Lower leg skin (tissue), 4 donors: ENCODE measurements around the gene TLE5. TPM values are rescaled to one million over a fixed set of nuclear protein-coding genes. Genes with fewer than 3 reads are reported as not detected.

ENCODE experiments used
- DNase-seq, 2 donors: peaks; one replicate each; pipeline ENCODE4 v3.0.0-alpha.2; 2019; ENCODE audit warnings: low spot score in 2 of 2
- H3K4me3 ChIP-seq: fragments of 200-600 bp; sonication (generic); 2 replicates; pipeline ENCODE4 v1.5.1; 2017; ENCODE audit warnings: mild to moderate bottlenecking, low read depth; ENCODE audit not compliant: poor library complexity, severe bottlenecking
- CTCF ChIP-seq, 3 donors: fragments of 450-650 bp; IDR thresholded peaks; one replicate each; pipeline ENCODE4 v1.5.1; 2016; ENCODE audit warnings: antibody characterized with exemption in 3 of 3, mild to moderate bottlenecking in 3 of 3, moderate library complexity in 2 of 3
- POLR2A ChIP-seq, 2 donors: fragments of 450-650 bp; IDR thresholded peaks; one replicate each; pipeline ENCODE4 v1.6.1; 2016 to 2017; ENCODE audit warnings: antibody characterized with exemption in 2 of 2, mild to moderate bottlenecking in 1 of 2, moderate library complexity in 1 of 2
- WGBS, 2 donors: methylation state at CpG; one replicate each; pipeline ENCODE4 v1.1.5; 2018; 5-methylcytosine and 5-hydroxymethylcytosine counted together
- intact Hi-C: fragments of 100-400 bp; cut with DNase I; formaldehyde crosslinking; loops from one replicate; pipeline ENCODE4 v1.15.0; 2023; ENCODE audit warnings: low total_unique reads
- total RNA-seq, 4 donors: library from RNA; depleted of rRNA; stranded (reverse); fragments of >200 nt; gene quantifications; one replicate each; pipeline ENCODE4 v1.1.0, GENCODE V29; 2016

Gene TLE5
- total RNA-seq, 4 donors from 2014 or later: 329 to 533 (median 387) TPM

DNA sequence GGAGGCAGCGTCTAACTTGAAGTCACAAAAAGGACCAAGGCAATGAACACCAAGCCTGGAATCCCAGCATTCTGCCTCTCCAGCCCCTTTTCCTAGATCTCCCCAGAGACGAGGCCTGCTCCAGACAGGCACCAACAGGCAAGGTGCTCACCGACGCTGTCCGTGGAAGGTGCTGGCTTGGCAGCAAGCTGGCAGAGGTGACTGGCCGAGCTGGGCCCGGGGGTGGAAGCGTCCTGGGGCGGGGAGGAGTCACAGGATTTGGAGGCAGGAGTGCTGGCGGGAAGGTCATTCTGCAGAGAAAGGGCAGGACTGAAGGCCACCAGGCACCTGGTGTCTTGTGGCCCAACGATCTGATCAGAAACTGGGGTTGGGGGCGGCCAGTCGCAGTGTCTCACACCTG, 51.4 kb downstream of the TLE5 start:
- TF ChIP-seq POLR2A (IDR thresholded peaks at IDR 0.05) (no peak), CTCF (IDR thresholded peaks at IDR 0.05) (no peak)
- intact Hi-C loops: no loop called here
- DNase-seq: no peak
- H3K4me3 ChIP-seq: no peak overlapping the region
- WGBS, 2 donors: 80 to 92% methylated on average over 13 of the region's 13 CpGs

GRCh38 chr19:3008994-3009393, 53.3 kb downstream of the TLE5 start:
- DNase-seq: no peak
- 87 to 95% methylated on average over 6 of the region's 6 CpGs for WGBS, 2 donors
- no peak overlapping the region for H3K4me3 ChIP-seq
- TF ChIP-seq POLR2A (IDR thresholded peaks at IDR 0.05) (no peak), CTCF (IDR thresholded peaks at IDR 0.05) (no peak)
- intact Hi-C loops: no loop called here

GRCh38 chr19:3007975-3008374, 54.3 kb downstream of the TLE5 start:
- no peak for TF ChIP-seq POLR2A (IDR thresholded peaks at IDR 0.05)
- H3K4me3 ChIP-seq: no peak overlapping the region
- intact Hi-C loops: no loop called here
- no peak for DNase-seq
- WGBS, 2 donors: 84 to 89% methylated on average over 9 of the region's 9 CpGs

DNA sequence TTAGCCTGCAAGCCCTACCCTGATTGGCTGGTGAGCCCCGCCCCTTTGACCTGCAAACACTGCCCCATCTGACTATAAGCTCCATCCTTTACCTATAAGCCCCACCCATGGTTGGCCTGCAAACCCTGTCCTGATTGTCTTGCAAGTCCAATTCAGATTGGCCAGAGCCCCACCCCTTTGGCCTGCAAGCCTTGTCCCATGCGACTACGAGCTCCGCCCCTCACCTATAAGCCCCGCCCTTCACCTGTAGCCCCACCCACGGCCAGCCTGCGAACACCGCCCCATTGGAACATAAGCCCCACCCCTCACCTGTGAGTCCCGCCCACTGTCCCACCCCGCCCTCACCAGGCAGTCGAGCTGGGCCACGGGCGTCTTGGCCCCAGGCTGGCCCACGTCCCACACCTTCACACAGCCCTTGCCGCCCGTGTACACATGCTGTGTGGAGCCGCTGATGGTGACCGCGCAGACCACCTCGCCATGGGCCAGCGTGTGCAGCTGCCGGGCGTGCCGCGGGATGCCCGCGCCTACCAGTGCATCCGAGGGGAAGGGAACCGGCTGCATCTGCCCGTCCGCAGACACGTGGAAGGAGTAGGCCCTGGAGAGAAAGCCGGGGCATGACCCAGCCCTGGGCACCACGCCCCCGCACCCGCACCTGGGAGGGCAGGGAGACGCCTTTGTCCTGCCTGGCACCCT, 56.1 kb downstream of the TLE5 start:
- no peak overlapping the region for H3K4me3 ChIP-seq
- WGBS, 2 donors: 65 to 79% methylated on average over 23 to 25 of the region's 37 CpGs
- TF ChIP-seq CTCF (IDR thresholded peaks at IDR 0.05) (no peak), POLR2A (IDR thresholded peaks at IDR 0.05) (no peak)
- intact Hi-C loops: no loop called here
- no peak for DNase-seq

GRCh38 chr19:3005345-3005744, 57.0 kb downstream of the TLE5 start:
- 80 to 88% methylated on average over 18 of the region's 18 CpGs for WGBS, 2 donors
- DNase-seq: no peak
- TF ChIP-seq POLR2A (IDR thresholded peaks at IDR 0.05) (no peak), CTCF (IDR thresholded peaks at IDR 0.05) (no peak)
- intact Hi-C loops: no loop called here
- H3K4me3 ChIP-seq: no peak overlapping the region

- intact Hi-C loops: no loop called here
- WGBS, 2 donors: 95 to 98% methylated on average over 4 of the region's 4 CpGs
- TF ChIP-seq CTCF (IDR thresholded peaks at IDR 0.05) (no peak), POLR2A (IDR thresholded peaks at IDR 0.05) (no peak)
- no peak overlapping the region for H3K4me3 ChIP-seq
- DNase-seq: no peak
Observed at GRCh38 chr19:3004522-3004921, 57.8 kb downstream of the TLE5 start.
